Superior temporal gyrus (tissue), 1 donor: ENCODE measurements around the gene UROS.

ENCODE experiments used
- DNase-seq: peaks from one replicate; pipeline ENCODE4 v3.0.0-alpha.2; 2016; ENCODE audit errors: extremely low spot score

UROS gene

GRCh38 chr10:125788156-125789034, 34.7 kb downstream of the UROS start:
- no peak for DNase-seq

GRCh38 chr10:125785791-125786190, 37.3 kb downstream of the UROS start:
- no peak for DNase-seq

DNA sequence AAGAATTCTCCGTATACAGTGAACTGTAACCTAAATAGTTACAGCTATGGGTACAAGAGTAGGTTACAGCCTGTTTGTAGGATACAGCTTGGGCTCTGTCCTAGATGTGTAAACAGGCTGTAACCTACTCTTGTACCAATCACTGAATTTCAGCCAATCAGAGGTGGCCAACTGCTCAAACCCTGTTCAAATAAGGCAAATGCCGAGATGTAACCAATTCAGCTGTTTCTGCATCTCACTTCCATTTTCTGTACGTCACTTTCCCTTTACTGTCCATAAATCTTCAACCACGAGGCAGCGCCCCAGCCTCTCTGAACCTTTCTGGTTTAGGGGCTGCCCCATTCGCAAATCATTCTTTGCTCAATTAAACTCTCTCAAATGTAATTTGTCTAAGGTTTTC, 39.1 kb downstream of the UROS start:
- no peak for DNase-seq

DNA sequence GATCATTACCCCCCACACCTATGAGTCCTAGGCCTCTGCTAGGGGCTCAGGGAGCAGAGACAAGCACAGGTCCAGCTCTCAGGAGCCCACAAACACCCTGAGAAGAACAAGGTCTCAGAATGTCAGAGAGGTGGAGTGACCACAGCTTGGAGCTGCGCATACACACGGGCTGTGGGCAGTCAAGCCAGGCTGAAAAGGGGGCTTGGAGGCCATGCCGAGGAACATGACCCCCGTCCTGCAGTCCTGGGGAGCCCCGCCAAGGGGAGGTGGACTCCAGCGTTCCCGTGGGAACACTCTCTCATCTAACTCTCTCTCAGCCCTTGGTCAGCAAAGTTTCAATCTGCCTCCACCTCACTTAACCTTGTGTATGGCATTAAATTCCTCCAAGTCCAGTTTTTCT, 39.6 kb downstream of the UROS start:
- DNase-seq, result no peak

- DNase-seq, result no peak
Observed at GRCh38 chr10:125782616-125783015, 40.4 kb downstream of the UROS start.

DNA sequence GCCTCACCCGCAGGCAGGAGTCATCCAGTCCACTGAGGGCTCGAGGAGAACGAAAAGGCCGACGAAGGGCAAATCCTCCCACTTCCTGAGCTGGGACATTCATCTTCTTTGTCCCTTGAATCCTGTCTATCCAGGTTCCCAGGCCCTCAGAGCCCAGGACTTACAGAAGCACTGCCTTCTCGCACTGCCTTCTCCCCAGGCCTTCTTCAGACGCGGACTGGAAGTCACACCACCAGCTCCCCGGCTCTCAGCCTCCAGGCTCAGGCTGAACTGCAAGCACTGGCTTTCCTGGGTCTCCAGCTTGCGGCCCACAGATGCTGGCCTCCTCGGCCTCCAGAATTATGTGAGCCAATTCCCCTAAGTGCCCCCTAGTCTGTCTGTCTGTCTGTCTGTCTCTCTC, 41.0 kb downstream of the UROS start:
- DNase-seq, result no peak

DNA sequence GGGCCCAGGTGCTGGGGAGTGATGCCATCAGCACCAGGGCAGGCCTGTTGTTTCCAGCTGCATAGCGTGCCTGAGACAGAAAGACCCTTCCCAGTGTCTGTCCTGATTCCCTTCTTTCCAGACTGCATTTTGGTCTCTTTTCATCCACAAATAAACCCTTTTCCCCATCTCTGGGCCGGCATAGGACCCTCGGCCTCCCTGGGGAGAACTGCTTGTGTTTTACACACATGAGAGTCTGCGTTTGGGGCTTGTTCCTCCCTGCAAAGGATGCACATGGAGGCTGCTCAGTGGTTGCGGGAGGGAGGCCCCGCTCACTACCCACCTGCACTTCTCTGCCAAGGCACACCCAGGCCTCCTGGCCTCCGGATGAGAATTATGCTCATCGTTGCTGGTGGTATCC, 41.7 kb downstream of the UROS start:
- DNase-seq, result no peak

DNA sequence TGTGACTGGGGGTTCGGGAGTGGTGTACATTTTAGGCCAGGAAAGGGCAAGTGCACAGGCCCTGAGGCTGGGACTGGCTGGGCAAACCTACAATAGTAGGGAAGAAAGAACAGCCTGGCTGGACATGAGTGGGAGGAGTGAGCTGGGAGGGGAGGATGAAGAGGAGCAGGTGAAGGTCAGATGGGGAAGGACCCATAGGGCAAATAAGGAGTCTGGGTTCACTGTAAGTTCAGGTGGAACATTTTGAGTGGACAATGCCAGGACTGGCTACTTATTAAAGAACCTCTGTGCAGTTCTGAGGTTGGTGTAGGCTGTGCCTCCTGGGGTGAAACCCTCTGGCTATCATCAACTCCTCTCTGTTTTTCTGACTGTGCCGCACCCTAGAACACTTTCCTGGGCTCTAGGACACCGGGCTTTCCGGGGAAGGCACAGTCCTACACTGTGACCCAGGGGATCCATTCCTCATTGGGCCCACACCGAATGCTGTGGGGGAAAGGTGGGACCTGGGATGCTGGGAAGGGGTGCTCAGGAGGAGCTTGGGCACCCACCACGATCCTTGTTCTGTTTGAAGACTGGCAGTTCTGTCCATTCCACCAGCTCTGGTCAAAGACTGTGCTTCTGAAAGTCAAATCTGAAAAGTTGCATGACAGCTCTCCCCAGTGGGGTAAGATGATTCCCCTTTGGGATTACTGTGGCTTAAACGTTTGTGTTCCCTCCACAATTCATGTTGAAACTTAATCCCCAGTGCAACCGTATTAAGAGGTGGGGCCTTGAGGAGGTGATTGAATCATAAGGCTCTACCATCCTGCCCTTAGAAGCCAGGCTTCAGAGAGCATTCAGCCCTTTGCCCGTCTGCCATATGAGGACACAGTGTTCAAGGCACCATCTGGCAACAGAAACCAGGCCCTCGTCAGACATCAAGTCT, 43.4 kb downstream of the UROS start:
- no peak for DNase-seq

GRCh38 chr10:125778556-125778955, 44.5 kb downstream of the UROS start:
- no peak for DNase-seq

DNA sequence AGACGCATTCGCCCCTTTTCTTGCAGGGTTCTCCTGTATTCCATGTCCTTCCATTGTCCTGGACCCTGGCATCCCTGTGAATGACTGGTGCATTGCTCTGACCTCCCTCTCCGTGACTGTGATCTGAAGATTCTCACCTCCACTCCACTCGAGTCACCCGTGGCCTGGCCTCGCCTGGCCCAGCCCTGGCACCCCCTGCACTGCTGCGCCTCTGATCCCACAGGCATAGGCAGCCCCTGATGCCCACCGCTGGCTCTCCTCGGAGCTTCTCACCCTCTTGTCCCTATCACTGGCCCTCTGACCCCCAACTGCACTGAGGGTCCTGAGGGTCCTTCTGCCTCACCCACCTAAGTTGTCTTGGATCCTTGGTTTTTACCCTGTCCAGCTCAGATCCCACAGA, 45.3 kb downstream of the UROS start:
- DNase-seq, result no peak

DNA sequence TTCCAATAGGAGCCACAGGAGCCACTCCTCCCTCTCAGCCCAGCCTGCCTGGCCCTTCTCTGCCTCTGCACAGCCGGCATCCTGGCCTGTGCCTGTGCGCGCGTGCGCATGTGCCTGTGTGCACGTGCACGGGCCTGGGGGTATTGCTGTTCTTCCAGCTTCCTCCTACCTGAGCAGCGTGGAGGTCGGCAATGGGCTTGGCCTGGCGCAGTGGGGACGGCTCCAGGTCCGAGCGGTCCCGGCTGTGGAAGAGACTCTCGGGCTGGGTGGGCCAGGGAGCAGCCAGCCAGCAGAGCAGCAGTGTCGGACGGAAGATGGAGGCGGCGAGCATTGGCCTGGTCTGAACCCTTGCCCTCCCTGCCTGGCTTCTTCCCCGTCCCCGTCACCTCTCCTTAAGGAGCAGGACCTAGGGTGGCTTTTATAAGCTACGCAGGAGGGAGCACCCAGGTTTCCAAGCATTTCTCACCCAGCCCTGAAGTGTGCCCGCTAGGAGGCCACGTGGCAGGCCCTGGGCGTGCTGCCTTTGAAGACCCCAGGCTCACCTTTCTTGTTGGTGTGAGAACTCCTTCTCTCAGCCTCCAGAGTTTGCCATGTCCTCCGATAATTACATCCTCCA, 47.5 kb downstream of the UROS start, which contains the start of gene MMP21:
TSS of gene MMP21 (minus strand) at position 331 of the 616 bp plus-strand sequence. CDS start at position 331, 0 bp downstream.
- DNase-seq, result no peak

GRCh38 chr10:125774581-125775191, 48.4 kb downstream of the UROS start:
- DNase-seq, result no peak

DNA sequence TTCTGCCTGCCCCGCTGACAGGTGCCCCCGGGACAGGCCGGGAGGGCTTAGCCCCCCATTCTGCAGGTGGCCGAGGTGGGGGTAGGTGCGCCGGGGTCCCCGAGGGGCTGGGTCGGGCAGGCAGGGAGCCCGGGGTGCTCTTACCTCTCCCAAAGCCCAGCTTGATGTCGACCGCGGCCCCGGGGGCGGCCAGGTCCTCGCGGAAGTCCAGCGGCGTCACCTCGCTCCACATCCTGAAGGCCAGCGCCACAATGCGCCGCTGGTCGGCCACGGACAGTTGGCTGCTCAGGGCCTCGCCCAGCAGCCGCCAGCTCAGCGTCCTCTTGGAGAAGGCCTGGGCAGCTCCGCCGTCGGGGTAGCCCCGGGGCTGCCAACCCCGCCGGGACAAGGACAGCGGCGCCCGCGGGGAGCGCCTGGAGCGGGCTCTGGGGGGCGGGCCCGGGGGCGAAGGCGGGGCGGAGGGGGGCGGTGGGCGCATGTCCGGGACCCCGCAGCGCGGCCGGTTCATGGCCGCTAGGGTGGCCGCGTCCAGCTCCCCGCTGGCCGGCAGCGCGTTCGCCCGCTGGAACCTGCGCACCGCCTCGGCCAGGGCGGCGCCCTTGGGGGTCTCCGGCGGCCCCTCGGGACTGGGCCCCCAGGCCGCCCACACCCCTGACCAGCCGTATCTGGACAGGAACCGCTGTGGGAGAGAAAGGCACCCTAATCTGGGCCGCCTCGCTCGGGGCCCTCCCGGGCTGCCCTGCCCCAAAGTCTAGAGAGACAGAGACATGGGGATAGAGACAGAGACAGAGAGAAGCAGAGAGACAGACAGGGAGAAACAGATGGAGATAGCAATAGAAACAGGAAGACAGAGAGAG, 49.1 kb downstream of the UROS start:
- no peak for DNase-seq

GRCh38 chr10:125772864-125773180, 50.2 kb downstream of the UROS start:
- DNase-seq, result no peak

DNA sequence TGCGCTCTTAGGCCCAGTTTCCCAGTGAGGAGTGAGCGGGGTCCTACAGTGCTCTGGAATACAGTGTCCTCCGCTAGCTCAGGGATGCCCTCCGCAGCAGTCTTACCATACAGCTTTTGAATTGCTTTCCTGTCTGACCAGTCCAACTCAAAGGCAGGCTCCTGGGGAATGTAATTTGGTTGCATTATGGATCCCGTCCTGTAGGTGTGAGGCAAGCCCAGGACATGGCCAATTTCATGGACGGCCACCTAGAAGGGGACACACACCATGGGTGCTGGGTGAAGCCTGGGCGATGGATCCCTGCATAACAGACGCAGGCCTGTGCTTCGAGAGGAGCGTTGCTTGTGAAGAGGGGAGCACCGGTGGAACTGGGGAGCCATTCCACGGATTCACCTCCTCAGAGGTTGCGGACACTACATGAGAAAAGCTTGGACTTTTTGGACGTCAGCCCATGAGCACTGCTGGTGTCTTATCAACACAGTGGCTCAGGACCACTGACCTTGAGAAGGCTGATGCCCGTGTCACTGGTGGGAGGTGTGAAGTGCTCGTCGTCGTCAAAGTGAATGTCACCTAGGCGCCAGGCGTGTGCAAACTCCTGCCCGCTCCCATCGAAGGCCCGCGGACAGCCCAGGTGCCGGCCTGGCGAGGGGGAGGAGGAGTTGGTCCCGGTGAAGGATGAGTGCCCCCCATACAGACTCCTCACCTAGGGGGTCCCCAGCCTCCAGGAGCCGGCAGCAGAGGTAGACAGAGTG, 50.8 kb downstream of the UROS start:
- no peak for DNase-seq

- no peak for DNase-seq
Observed at GRCh38 chr10:125770844-125771243, 52.2 kb downstream of the UROS start.

- DNase-seq, result no peak
Observed at GRCh38 chr10:125769175-125769574, 53.9 kb downstream of the UROS start.

DNA sequence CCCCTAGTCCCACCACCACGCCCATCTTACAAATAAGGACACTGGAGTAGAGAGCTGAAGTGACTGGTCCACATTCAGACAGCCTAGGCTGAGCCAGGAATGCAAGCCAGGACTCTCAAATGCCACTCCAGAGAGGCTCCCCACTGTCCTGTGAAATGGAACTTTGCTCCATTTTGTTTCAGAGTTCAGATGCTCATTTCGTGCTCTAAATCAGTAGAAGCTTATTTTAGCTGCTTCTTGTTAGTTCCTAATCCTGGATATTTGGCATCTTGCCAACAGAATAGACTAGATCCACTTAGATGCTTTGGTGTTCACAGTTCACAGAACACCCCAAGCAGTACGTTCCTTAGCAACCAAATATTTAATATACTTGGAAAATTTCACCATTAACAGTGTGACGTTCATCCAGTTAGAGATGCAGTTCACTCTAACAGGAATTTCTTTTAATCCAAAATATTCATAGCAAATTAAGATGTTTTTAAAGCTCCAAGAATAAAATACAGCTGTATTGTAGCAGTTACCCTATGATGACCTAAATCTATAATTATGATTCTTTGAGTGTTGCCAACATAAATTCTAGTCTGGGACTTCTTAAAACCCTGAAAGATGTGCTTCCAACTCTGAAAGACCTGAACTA, 54.7 kb downstream of the UROS start:
- DNase-seq, result peak; percentile 74

- no peak for DNase-seq
Observed at GRCh38 chr10:125766511-125766910, 56.5 kb downstream of the UROS start.

- no peak for DNase-seq
Observed at GRCh38 chr10:125765835-125766234, 57.2 kb downstream of the UROS start.
